Body of pancreas (tissue), 4 donors: Measurements from ENCODE around the gene GUSB. TPM values are rescaled to one million over a fixed set of nuclear protein-coding genes. Genes with fewer than 3 reads are reported as not detected.

Experiments used
- ATAC-seq: fragments of 150-250 bp; one replicate; pipeline ENCODE4 v1.9.1; 2016
- DNase-seq, 4 donors: peaks; one replicate each; pipeline ENCODE4 v3.0.0-alpha.2; 2019
- H3K27ac ChIP-seq, 4 donors: fragments of 200-600 bp; sonication (generic); 1 replicate in 3 of 4; 2 replicates in 1 of 4; pipeline versions ENCODE4 v1.5.1 to v1.6.1; 2016 to 2019; ENCODE audit warnings: mild to moderate bottlenecking in 1 of 4, mixed read lengths in 1 of 4, moderate library complexity in 1 of 4
- H3K27me3 ChIP-seq, 2 donors: fragments of 200-600 bp; sonication (generic); one replicate each; pipeline ENCODE4 v1.6.0; 2016; ENCODE audit warnings: mild to moderate bottlenecking in 1 of 2
- H3K36me3 ChIP-seq, 2 donors: fragments of 200-600 bp; sonication (generic); replicated peaks in 1 of 2; 2 replicates each; pipeline ENCODE4 v1.5.1; 2016; ENCODE audit warnings: low read depth in 2 of 2; ENCODE audit not compliant: insufficient read depth in 1 of 2
- H3K4me1 ChIP-seq: fragments of 200-600 bp; sonication (generic); one replicate; pipeline ENCODE4 v1.6.0; 2016
- H3K4me3 ChIP-seq, 2 donors: fragments of 200-600 bp; sonication (generic); 1 replicate in 1 of 2; 2 replicates in 1 of 2; pipeline ENCODE4 v1.5.1; 2016 to 2019
- H3K9me3 ChIP-seq, 3 donors: fragments of 200-600 bp; sonication (generic); 1 replicate in 2 of 3; 2 replicates in 1 of 3; pipeline ENCODE4 v1.5.1; 2016
- POLR2A ChIP-seq, 3 donors: fragments of 450-650 bp; IDR thresholded peaks; one replicate each; pipeline ENCODE4 v1.6.1; 2016; ENCODE audit warnings: antibody characterized with exemption in 3 of 3, mild to moderate bottlenecking in 2 of 3
- WGBS, 2 donors: methylation state at CpG; one replicate each; pipeline ENCODE4 v1.1.5; 2017; 5-methylcytosine and 5-hydroxymethylcytosine counted together
- intact Hi-C: fragments of 100-400 bp; cut with DNase I; formaldehyde crosslinking; loops from one replicate; pipeline ENCODE4 v1.15.1; 2023
- total RNA-seq, 2 donors: library from RNA; depleted of rRNA; stranded (reverse); fragments of >200 nt; gene quantifications; one replicate each; pipeline ENCODE4 v1.1.0, GENCODE V29; 2016
- TF ChIP-seq, protein P1 (sequence below), 7 experiments: fragments of 450-650 bp in 4 of 7; fragments of 200-600 bp in 3 of 7; sonication (generic) in 3 of 7; IDR thresholded peaks; one replicate each; pipeline ENCODE4 v1.5.1; 2016 to 2019; ENCODE audit warnings: antibody characterized with exemption in 7 of 7

Gene GUSB
- total RNA-seq, 2 donors from 2014 or later, result 27.0 to 50.8 TPM

DNA sequence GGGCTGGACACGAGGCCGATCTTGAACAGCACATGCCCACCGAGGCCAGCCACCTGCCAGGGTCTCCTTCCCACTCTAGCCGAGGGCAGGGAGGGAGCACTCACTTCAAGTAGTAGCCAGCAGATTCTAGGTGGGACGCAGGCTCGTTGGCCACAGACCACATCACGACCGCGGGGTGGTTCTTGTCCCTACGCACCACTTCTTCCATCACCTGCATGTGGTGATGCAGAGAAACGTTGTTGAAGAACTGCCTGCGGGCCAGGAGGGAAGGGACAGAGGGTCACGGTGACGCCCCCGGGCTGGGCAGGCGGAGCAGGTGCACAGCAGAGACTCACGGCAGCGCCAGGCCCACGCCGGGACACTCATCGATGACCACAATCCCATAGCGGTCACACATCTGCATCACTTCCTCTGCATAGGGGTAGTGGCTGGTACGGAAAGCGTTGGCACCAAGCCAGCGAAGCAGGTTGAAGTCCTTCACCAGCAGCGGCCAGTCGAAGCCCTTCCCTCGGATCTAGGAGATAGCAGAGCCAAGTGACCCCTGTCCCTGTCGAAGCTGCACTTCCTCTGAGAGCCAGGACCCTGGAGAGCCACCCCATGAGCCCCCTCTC is 7.7 kb downstream of the GUSB start:
- no peaks in the 10 kb centered on the region for H3K27me3 ChIP-seq
- no peak overlapping the region for H3K27ac ChIP-seq
- H3K4me3 ChIP-seq, result no peak overlapping the region
- 92% methylated on average over 25 to 29 of the region's 29 CpGs for WGBS, 2 donors
- no peaks in the 10 kb centered on the region for H3K9me3 ChIP-seq
- TF ChIP-seq, protein P1, sequence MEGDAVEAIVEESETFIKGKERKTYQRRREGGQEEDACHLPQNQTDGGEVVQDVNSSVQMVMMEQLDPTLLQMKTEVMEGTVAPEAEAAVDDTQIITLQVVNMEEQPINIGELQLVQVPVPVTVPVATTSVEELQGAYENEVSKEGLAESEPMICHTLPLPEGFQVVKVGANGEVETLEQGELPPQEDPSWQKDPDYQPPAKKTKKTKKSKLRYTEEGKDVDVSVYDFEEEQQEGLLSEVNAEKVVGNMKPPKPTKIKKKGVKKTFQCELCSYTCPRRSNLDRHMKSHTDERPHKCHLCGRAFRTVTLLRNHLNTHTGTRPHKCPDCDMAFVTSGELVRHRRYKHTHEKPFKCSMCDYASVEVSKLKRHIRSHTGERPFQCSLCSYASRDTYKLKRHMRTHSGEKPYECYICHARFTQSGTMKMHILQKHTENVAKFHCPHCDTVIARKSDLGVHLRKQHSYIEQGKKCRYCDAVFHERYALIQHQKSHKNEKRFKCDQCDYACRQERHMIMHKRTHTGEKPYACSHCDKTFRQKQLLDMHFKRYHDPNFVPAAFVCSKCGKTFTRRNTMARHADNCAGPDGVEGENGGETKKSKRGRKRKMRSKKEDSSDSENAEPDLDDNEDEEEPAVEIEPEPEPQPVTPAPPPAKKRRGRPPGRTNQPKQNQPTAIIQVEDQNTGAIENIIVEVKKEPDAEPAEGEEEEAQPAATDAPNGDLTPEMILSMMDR (IDR thresholded peaks at IDR 0.05), result no peak
- TF ChIP-seq POLR2A (IDR thresholded peaks at IDR 0.05), result no peak
- H3K4me1 ChIP-seq, result no peaks in the 10 kb centered on the region
- ATAC-seq (no peak), DNase-seq (peak in 1 of 4 donors; percentile 20)
- intact Hi-C loops, result no loop called here
- H3K36me3 ChIP-seq, result peaks cover 0 to 16% of the 10 kb centered on the region in 2 donors

DNA sequence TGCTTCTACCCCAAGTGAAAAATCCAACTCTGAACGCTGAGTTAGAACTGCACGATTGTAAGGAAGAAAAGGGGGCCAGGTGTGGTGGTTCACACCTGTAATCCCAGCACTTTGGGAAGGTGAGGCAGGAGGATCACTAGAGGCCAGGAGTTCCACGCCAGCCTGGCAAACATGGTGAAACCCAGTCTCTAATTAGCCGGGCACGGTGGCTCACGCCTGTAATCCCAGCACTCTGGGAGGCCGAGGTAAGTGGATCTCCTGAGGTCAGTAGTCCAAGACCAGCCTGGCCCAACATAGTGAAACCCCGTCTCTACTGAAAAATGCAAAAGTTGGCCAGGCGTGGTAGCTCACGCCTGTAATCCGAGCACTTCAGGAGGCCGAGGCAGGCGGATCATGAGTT is 9.0 kb downstream of the GUSB start:
- intact Hi-C loops, result no loop called here
- ATAC-seq, result no peak
- Histone ChIP-seq H3K27ac (no peak overlapping the region), H3K27me3 (no peaks in the 10 kb centered on the region), H3K36me3 (peaks cover 0 to 19% of the 10 kb centered on the region in 2 donors), H3K4me3 (no peak overlapping the region), H3K9me3 (no peaks in the 10 kb centered on the region), H3K4me1 (no peaks in the 10 kb centered on the region)
- DNase-seq, result no peak
- TF ChIP-seq, protein P1 (IDR thresholded peaks at IDR 0.05), result no peak
- no peak for TF ChIP-seq POLR2A (IDR thresholded peaks at IDR 0.05)
- 89 to 98% methylated on average over 13 of the region's 13 CpGs for WGBS, 2 donors

DNA sequence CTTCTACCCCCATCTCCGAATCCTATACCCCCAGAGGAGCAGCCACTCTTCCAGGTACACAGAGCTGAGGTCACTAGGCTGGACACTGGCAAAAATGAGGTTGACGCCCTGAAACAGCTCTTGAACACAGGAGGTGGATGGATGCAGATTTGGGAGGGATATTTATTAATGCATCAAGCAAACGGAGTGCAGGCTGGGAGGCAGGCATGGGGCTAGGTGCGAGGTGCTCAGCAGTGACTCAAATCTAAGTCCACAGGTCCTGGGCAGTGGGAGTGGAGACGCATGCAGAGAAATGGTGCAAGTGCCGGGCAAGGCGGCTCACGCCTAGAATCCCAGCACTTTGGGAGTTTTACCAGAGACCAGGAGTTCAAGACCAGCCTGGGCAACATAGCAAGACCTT is 11.0 kb downstream of the GUSB start:
- no peaks in the 10 kb centered on the region for H3K9me3 ChIP-seq
- no peak overlapping the region for H3K4me3 ChIP-seq
- DNase-seq, result no peak
- TF ChIP-seq, protein P1 (IDR thresholded peaks at IDR 0.05), result no peak
- TF ChIP-seq POLR2A (IDR thresholded peaks at IDR 0.05), result no peak
- no peaks in the 10 kb centered on the region for H3K27me3 ChIP-seq
- intact Hi-C loops, result no loop called here
- H3K36me3 ChIP-seq, result peaks cover 0 to 25% of the 10 kb centered on the region in 2 donors
- no peak overlapping the region for H3K27ac ChIP-seq
- 92 to 95% methylated on average over 8 of the region's 8 CpGs for WGBS, 2 donors
- ATAC-seq, result no peak
- no peaks in the 10 kb centered on the region for H3K4me1 ChIP-seq

DNA sequence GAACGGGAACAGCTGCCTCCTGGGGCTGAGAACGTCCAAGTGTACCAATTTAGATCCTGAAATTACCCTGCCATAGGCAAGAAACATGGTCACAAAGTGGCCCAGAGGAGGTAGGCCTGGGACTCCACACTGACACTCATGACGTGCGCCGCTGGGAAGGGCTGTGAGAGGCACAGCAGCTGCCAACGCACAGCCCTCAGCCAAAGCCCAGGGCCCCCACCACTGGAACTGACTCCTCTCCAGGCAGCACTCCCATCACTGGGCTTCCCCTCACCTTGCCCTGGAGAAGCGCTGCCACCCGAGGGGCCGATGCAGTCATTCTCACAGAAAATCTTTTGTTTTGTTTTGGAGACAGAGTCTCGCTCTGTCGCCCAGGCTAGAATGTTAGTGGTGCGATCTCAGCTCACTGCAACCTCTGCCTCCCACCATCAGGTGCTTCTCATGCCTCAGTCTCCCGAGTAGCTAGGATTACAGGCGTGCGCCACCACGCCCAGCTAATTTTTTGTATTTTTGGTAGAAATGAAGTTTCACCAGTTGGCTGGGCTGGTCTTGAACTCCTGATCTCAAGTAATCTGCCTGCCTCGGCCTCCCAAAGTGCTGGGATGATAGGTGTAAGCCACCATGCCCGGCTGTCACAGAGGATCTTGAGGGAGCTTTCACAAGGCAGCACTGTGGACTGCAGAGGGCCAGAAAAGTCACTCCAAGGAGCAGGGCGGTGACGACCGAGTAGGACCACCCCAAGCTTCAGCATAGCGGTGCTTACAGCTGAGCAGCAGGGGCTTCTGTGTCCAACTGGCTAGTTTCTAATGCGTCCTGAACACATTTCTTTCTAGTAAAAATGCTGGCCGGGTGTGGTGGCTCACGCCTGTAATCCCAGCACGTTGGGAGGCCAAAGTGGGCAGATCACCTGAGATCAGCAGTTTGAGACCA is 13.5 kb downstream of the GUSB start:
- WGBS, 2 donors, result 88 to 91% methylated on average over 20 to 26 of the region's 26 CpGs
- no peak for DNase-seq
- no peak overlapping the region for H3K4me3 ChIP-seq
- H3K4me1 ChIP-seq, result no peaks in the 10 kb centered on the region
- no peaks in the 10 kb centered on the region for H3K9me3 ChIP-seq
- no peak overlapping the region for H3K27ac ChIP-seq
- H3K27me3 ChIP-seq, result no peaks in the 10 kb centered on the region
- intact Hi-C loops, result no loop called here
- TF ChIP-seq, protein P1 (IDR thresholded peaks at IDR 0.05), result no peak
- no peak for TF ChIP-seq POLR2A (IDR thresholded peaks at IDR 0.05)
- peaks cover 0 to 27% of the 10 kb centered on the region in 2 donors for H3K36me3 ChIP-seq
- ATAC-seq, result no peak
